Measurements from ENCODE around the gene AKR1A1.
A peak's percentile ranks its signal among the peaks of the same experiment; 100 is the strongest.

Gene AKR1A1

DNA sequence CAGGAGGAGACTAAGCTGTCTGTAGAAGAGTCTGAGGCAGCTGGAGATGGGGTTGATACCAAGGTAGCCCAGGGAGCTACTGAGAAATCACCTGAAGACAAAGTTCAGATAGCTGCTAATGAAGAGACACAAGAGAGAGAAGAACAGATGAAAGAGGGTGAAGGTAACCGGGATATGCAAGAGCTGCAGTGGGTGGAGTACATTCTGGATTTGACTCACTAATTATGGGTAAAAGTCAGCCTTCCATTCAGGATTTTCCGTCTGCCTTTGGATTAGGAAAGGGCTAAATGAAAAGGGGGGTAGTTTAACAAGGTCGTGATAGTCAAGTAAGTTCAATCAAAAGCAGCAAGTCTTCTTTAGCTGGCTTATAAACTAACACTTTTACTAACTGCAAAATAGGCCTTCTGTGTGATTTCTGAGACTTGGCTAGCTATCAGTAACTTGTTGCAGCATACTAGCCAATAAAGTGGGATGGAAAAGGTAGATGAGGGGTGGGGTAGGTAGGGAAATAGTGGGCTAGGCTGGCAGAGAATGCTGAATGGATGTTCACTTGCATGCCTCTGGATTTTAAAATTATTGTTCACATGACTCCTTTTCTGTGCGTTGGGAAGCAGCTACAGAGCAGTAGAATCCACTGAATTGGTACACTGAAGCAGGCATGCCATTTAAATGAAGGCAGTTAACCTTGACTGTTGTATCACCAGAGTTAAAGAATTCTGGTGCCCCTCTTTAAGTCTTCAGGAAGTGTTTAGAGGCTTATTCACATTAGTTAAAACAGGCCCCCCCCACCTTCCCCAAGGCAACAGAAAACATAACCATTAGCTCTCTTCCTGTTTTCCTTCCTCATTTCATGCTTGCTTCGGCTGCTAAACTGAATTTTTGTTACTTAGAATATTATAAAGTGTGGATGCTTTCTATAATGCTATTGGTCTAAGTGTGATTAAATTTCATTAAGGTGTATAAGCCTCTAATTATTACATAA lies 57.8 kb downstream of the AKR1A1 start:
- Mint-ChIP-seq H3K27me3 (no peaks in the 10 kb centered on the region), H3K36me3 (ENCODE audit: low read depth) (peaks cover 96% of the 10 kb centered on the region), H3K27ac (peak overlapping the region; percentile 82), H3K9me3 (no peaks in the 10 kb centered on the region), H3K4me3 (no peak overlapping the region), H3K4me1 (ENCODE audit: low read depth) (peaks cover 25% of the 10 kb centered on the region)
- no peak for DNase-seq

DNA sequence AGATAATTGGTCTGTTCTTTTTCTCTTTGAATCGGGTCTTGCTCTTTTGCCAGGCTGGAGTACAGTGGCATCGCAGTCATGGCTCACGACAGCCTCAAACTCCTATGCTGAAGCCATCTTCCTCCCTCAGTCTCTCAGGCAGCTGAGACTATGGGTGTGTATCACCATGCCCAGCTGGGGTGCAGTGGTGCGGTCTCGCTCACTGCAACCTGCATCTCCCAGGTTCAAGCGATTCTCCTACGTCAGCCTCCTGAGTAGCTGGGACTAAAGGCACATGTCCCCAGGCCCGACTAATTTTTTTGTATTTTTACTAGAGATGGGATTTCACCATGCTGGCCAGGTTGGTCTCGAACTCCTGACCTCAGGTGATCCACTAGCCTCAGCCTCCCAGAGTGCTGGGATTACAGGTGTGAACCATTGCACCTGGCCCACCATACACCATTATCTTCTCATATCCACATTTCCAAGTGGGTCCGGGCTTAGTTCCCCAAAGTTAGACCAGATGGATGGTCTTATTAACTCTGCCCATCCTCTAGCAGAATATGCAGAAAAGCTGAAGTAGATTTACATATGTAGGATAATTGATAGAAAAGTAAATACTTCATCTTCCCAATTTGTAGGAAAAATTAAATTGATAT lies 60.1 kb downstream of the AKR1A1 start:
- peaks cover 96% of the 10 kb centered on the region for H3K36me3 Mint-ChIP-seq (ENCODE audit: low read depth)
- H3K9me3 Mint-ChIP-seq, result no peaks in the 10 kb centered on the region
- no peaks in the 10 kb centered on the region for H3K27me3 Mint-ChIP-seq
- peak overlapping the region; percentile 79 for H3K27ac Mint-ChIP-seq
- no peak for DNase-seq
- peaks cover 19% of the 10 kb centered on the region for H3K4me1 Mint-ChIP-seq (ENCODE audit: low read depth)
- no peak overlapping the region for H3K4me3 Mint-ChIP-seq

DNA sequence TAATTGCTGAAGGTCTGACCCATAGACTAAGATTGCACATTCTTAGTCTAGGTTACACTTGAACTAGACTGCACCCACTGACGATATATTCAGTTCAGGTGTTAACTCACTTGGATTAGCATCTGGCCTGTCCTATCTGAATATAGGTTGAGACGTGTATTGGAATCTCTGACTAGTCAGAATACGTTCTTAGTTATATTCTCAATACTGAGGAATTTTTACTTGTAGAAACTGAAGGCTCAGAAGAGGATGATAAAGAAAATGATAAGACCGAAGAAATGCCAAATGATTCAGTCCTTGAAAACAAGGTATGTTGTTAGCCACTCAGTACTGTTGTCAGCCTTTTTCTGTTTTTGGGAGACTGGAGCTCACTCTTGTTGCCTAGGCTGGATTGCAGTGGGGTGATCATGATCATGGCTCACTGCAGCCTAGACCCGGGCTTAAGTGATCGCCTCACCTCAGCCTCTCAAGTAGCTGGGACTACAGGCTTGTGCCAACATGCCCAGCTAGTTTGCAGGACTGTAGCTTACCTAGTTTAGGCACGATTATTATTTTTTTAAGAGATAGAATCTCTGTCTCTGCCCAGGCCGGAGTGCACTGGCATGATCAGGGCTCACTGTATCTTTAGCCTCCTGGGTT lies 62.4 kb downstream of the AKR1A1 start:
- no peaks in the 10 kb centered on the region for H3K9me3 Mint-ChIP-seq
- H3K4me1 Mint-ChIP-seq (ENCODE audit: low read depth), result peaks cover 5% of the 10 kb centered on the region
- no peak overlapping the region for H3K4me3 Mint-ChIP-seq
- H3K27me3 Mint-ChIP-seq, result no peaks in the 10 kb centered on the region
- DNase-seq, result no peak
- H3K36me3 Mint-ChIP-seq (ENCODE audit: low read depth), result peaks cover 96% of the 10 kb centered on the region
- peak overlapping the region; percentile 52 for H3K27ac Mint-ChIP-seq

DNA sequence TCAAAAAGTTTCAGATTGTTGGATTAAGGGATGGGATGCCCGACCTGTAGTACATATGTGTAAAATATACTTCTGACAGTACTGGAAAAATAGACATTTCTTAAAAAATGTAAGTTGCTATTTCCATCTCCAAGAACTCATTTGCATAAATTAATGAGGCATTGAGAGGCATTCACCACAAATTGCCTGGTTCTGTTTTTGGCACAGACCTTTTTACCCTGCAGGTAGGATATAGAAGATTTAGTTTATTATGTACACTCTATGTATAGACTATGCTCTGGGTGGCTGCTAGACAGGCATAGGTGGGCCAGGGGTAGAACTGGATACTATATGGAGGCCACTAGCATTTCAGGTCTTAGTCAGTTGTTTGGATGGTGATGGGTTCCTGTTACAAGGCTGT lies 65.3 kb downstream of the AKR1A1 start:
- peak overlapping the region; percentile 73 for H3K27ac Mint-ChIP-seq
- peaks cover 96% of the 10 kb centered on the region for H3K36me3 Mint-ChIP-seq (ENCODE audit: low read depth)
- H3K4me1 Mint-ChIP-seq (ENCODE audit: low read depth), result peaks cover 5% of the 10 kb centered on the region
- H3K27me3 Mint-ChIP-seq, result no peaks in the 10 kb centered on the region
- no peak for DNase-seq
- no peak overlapping the region for H3K4me3 Mint-ChIP-seq
- H3K9me3 Mint-ChIP-seq, result no peaks in the 10 kb centered on the region

DNA sequence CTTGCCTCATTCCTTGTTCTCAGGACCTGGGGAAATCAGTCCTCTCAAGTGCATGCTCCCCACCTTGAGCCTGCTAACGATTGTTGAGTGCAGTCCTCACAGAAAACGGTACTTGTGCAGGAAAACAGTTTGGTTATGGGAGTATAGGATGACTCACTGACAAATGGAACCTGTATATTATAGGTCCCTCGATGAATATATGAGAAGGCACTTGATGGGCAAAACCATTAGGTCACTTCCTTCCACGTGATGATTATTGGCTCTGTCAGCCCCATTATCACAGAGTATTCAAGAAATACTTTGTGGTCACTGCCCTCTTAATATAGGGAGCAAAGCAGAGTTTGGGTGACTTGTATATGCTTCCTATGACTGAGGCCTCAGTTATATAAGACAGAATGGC lies 67.0 kb downstream of the AKR1A1 start:
- Mint-ChIP-seq H3K4me3 (no peak overlapping the region), H3K4me1 (ENCODE audit: low read depth) (peaks cover 5% of the 10 kb centered on the region), H3K27ac (peak overlapping the region; percentile 73), H3K36me3 (ENCODE audit: low read depth) (peaks cover 88% of the 10 kb centered on the region), H3K9me3 (no peaks in the 10 kb centered on the region), H3K27me3 (no peaks in the 10 kb centered on the region)
- no peak for DNase-seq

DNA sequence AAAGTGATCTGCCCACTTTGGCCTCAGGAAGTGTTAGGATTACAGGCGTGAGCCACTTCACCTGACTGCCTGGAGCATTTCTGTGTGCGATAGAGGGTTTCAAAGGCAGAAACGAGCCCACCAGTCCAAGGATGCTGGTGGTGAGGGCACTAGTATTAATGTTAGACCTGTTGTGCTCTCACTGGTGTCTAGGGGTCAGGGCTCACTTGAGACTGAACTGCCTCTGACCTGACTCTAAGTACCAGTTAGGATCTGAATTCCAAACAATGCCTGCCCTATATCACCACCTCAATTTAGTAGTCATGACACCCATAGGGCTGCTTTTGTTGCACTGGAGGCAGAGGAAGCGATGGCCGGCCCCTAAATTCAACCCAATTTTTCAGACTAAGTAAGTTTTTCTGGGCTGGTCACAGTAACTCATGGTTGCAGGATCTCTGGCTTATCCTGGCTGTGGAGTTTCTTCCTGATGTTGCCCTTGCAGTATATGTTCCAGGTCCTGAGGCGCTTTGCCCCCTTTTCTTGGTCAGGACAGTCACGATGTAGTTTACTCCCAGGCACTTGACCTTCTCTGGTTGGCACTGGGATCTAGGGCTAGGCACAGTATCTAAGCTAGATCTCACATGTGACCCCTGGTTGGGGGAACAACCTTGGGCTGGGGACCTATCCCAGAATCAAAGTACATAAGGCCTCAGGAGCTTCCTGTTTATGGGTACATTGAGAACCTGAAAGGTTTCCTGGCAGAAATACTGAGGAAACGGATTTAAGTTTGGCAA lies 68.7 kb downstream of the AKR1A1 start:
- Mint-ChIP-seq H3K9me3 (no peaks in the 10 kb centered on the region), H3K27me3 (no peaks in the 10 kb centered on the region), H3K4me3 (no peak overlapping the region), H3K27ac (peak overlapping the region; percentile 87), H3K4me1 (ENCODE audit: low read depth) (peaks cover 5% of the 10 kb centered on the region), H3K36me3 (ENCODE audit: low read depth) (peaks cover 86% of the 10 kb centered on the region)
- no peak for DNase-seq

Data from activated T-cell treated with anti-CD3 and anti-CD28 coated beads, Interleukin-2, amount 50 U/mL, for 24 hours (primary cell).